K562 (cell line): ENCODE data around the gene CRIM1. TPM values are rescaled to one million over a fixed set of nuclear protein-coding genes. Genes with fewer than 3 reads are reported as not detected.

Experiments used
- ATF6 ChIP-seq: sonication (generic); formaldehyde crosslinking; IDR thresholded peaks from 2 replicates; pipeline ENCODE4 v1.4.0; 2020; ENCODE audit warnings: mild to moderate bottlenecking, missing genetic modification reagents
- CAMTA2 ChIP-seq: fragments of 250-450 bp; sonication (Bioruptor Pico); conservative IDR thresholded peaks from 2 replicates; pipeline ENCODE4 v1.5.1; 2022
- CTBP1 ChIP-seq: fragments of 450-650 bp; IDR thresholded peaks from 2 replicates; pipeline ENCODE4 v1.6.1; 2016; ENCODE audit warnings: borderline replicate concordance
- DEAF1 ChIP-seq: fragments of 450-650 bp; formaldehyde crosslinking; IDR thresholded peaks from 2 replicates; pipeline ENCODE4 v1.4.0; 2020; ENCODE audit warnings: mild to moderate bottlenecking, moderate library complexity
- DIDO1 ChIP-seq: fragments of 450-650 bp; IDR thresholded peaks from 2 replicates; pipeline ENCODE4 v1.6.1; 2016; ENCODE audit warnings: low read depth, missing biosample characterization, missing genetic modification characterization
- E2F3 ChIP-seq: fragments of 250-450 bp; sonication (Bioruptor Pico); IDR thresholded peaks from 2 replicates; pipeline ENCODE4 v1.4.0; 2020; ENCODE audit warnings: mild to moderate bottlenecking
- FOXM1 ChIP-seq, 2 experiments: fragments of 450-650 bp in 1 of 2; sonication (generic) in 1 of 2; formaldehyde crosslinking in 1 of 2; IDR thresholded peaks; 2 replicates each; pipeline versions ENCODE4 v1.6.1 to v1.9.0; 2017 to 2022; ENCODE audit warnings: low read depth in 2 of 2, mild to moderate bottlenecking in 2 of 2, missing genetic modification reagents in 1 of 2, moderate library complexity in 1 of 2
- HDAC6 ChIP-seq: IDR thresholded peaks from 2 replicates; pipeline ENCODE4 v1.6.1; 2012; ENCODE audit warnings: low read depth, mild to moderate bottlenecking, control low read depth, inconsistent platforms, low read length, moderate library complexity
- KDM1A ChIP-seq, 2 experiments: fragments of 450-650 bp; IDR thresholded peaks; 2 replicates each; pipeline ENCODE4 v1.6.1; 2016; ENCODE audit warnings: mild to moderate bottlenecking in 2 of 2
- MTA2 ChIP-seq: fragments of 450-650 bp; IDR thresholded peaks from 2 replicates; pipeline ENCODE4 v1.6.1; 2016; ENCODE audit warnings: low read depth
- NBN ChIP-seq: fragments of 450-650 bp; IDR thresholded peaks from 2 replicates; pipeline ENCODE4 v1.6.1; 2016; ENCODE audit warnings: low read depth, mild to moderate bottlenecking
- NCOR1 ChIP-seq: fragments of 450-650 bp; IDR thresholded peaks from 2 replicates; pipeline ENCODE4 v1.6.1; 2016; ENCODE audit warnings: mild to moderate bottlenecking, moderate library complexity
- POLR2AphosphoS5 ChIP-seq: IDR thresholded peaks from 2 replicates; pipeline ENCODE4 v1.6.1; 2011; ENCODE audit warnings: mild to moderate bottlenecking, low read depth, low read length, moderate library complexity; ENCODE audit not compliant: control insufficient read depth, insufficient read depth
- SMAD4 ChIP-seq: fragments of 250-450 bp; sonication (Bioruptor Pico); conservative IDR thresholded peaks from 2 replicates; pipeline ENCODE4 v1.8.0; 2021; ENCODE audit warnings: inconsistent platforms, mild to moderate bottlenecking, moderate library complexity
- SMARCE1 ChIP-seq: fragments of 450-650 bp; IDR thresholded peaks from 2 replicates; pipeline ENCODE4 v1.7.1; 2016; ENCODE audit warnings: mild to moderate bottlenecking
- SNRNP70 ChIP-seq: fragments of 200-400 bp; formaldehyde crosslinking; optimal IDR thresholded peaks from 2 replicates; pipeline ENCODE3; 2017; ENCODE audit warnings: low read depth, low read length
- TCF15 ChIP-seq: fragments of 250-450 bp; sonication (Bioruptor Pico); IDR thresholded peaks from 2 replicates; pipeline ENCODE4 v1.8.0; 2022; ENCODE audit warnings: moderate library complexity, mild to moderate bottlenecking, inconsistent platforms
- ZBTB1 ChIP-seq: sonication (generic); formaldehyde crosslinking; IDR thresholded peaks from 2 replicates; pipeline ENCODE4 v1.8.1; 2023; ENCODE audit warnings: missing genetic modification reagents, low read depth, mild to moderate bottlenecking, borderline replicate concordance
- ZNF175 ChIP-seq: fragments of 200-800 bp; sonication (Bioruptor generic); IDR thresholded peaks from 2 replicates; pipeline ENCODE4 v1.6.1; 2016; ENCODE audit warnings: low read depth, mild to moderate bottlenecking, missing genetic modification characterization, missing compliant biosample characterization
- ZNF197 ChIP-seq: fragments of 200-800 bp; sonication (Bioruptor generic); IDR thresholded peaks from 2 replicates; pipeline ENCODE4 v1.6.1; 2016; ENCODE audit warnings: low read depth, missing genetic modification characterization, missing compliant biosample characterization
- ZNF263 ChIP-seq: sonication (generic); formaldehyde crosslinking; IDR thresholded peaks from 2 replicates; pipeline ENCODE4 v1.8.0; 2022; ENCODE audit warnings: mild to moderate bottlenecking, missing genetic modification reagents, borderline replicate concordance
- ZNF3 ChIP-seq: fragments of 250-450 bp; sonication (Bioruptor Pico); IDR thresholded peaks from 2 replicates; pipeline ENCODE4 v1.5.0; 2021; ENCODE audit warnings: mild to moderate bottlenecking, moderate library complexity
- ZNF354B ChIP-seq: fragments of 250-450 bp; sonication (Bioruptor Pico); IDR thresholded peaks from 2 replicates; pipeline ENCODE4 v1.4.0; 2020
- polyA plus RNA-seq, 8 experiments: library from polyadenylated mRNA; depleted of rRNA in 4 of 8; stranded (reverse) in 5 of 8; unstranded in 3 of 8; fragments of >200 nt; fragmentation: Nextera tagmentation in 2 of 8; fragmentation: Illumina TruSeq in 1 of 8; extraction: Ambion mirVana in 2 of 8; extraction: Trizol in 1 of 8; gene quantifications; 2 replicates each; pipeline versions ENCODE4 v1.2.1 to v1.2.3, GENCODE V29; 2011 to 2014; ENCODE audit warnings: inconsistent platforms in 1 of 8, missing spikeins in 1 of 8
- total RNA-seq, 7 experiments: library from RNA; depleted of rRNA in 6 of 7; stranded (reverse); fragments of >200 nt in 6 of 7; fragmentation: Illumina TruSeq in 2 of 7; extraction: Trizol in 2 of 7; gene quantifications; 2 replicates each; pipeline versions ENCODE4 v1.2.1 to v1.2.3, GENCODE V29; 2011 to 2021; ENCODE audit warnings: low replicate concordance in 1 of 7
- TF ChIP-seq, protein P1 (sequence below): fragments of 250-450 bp; sonication (Bioruptor Pico); IDR thresholded peaks from 2 replicates; pipeline ENCODE4 v1.6.1; 2021; ENCODE audit warnings: mild to moderate bottlenecking

Gene CRIM1
- total and polyA plus RNA-seq, 9 of the 15 experiments (the other 6 are each of a cell fraction or from before 2014, with no cell fraction given) = 0.01 to 0.36 (median 0.06) TPM; not detected in 1

DNA sequence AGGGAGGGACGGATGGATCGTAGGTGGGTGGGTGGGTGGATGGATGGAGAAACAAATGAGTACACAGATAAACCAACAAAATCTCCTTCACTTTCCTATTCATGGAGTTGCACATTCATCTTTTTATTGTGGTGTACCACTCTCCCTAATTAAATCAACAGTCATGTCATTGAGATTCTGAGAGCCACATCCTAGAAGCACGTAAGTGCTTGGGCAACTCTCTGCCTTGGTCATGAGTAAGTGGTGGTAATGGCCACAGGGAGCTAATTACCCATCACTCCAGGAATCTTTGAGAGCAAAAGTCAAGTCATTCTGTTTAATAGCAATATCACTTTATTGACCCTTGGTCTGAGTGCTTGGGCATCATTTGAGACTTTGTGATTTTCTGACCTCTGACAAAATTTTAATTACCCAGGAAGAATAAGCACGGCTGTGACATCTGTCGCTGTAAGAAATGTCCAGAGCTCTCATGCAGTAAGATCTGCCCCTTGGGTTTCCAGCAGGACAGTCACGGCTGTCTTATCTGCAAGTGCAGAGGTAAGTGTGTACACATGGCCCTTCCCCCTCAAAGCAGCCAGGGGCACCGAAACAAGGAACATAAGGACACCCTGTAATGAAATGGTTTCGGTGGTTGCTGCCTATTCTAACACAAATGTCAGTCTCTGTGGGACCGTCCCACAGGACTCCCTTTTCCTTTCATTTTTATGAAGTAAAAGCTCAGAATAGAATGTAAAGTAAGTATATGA, 156.5 kb downstream of the CRIM1 start (continued):
- TF ChIP-seq NBN (peak; percentile 51; the same call in 1 of the 2 replicates), KDM1A (IDR thresholded peaks at IDR 0.05) (peak in 1 of 2 experiments; percentile 61; a peak in 2 of 4 replicates), SMARCE1 (peak; percentile 74; the same call in 1 of the 2 replicates), ZBTB1 (CRISPR knock-in tag) (no peak), FOXM1 (IDR thresholded peaks at IDR 0.05; ENCODE audit: low read depth) (0 out of 2 replicates have a peak, but pooled peaks have one; percentile 30), FOXM1 (CRISPR knock-in tag; IDR thresholded peaks at IDR 0.05; ENCODE audit: low read depth) (no peak), ZNF197 (CRISPR knock-in tag) (no peak), DEAF1 (CRISPR knock-in tag) (no peak), CAMTA2 (CRISPR knock-in tag) (no peak), SNRNP70 (no peak), NCOR1 (peak; percentile 76), ZNF3 (CRISPR knock-in tag) (no peak), DIDO1 (tag) (0 out of 2 replicates have a peak, but pooled peaks have one; percentile 32), MTA2 (peak; percentile 75), ZNF263 (CRISPR knock-in tag) (no peak), CTBP1 (peak; percentile 58; the same call in 1 of the 2 replicates), ZNF175 (CRISPR knock-in tag) (no peak), SMAD4 (CRISPR knock-in tag) (peak; percentile 43; the same call in 1 of the 2 replicates), HDAC6 (no peak), TCF15 (no peak), POLR2AphosphoS5 (peak; percentile 56; the same call in 1 of the 2 replicates), ZNF354B (CRISPR knock-in tag) (no peak), ATF6 (CRISPR knock-in tag) (no peak), E2F3 (CRISPR knock-in tag) (no peak)
- TF ChIP-seq, protein P1, sequence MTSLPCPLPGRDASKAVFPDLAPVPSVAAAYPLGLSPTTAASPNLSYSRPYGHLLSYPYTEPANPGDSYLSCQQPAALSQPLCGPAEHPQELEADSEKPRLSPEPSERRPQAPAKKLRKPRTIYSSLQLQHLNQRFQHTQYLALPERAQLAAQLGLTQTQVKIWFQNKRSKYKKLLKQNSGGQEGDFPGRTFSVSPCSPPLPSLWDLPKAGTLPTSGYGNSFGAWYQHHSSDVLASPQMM (CRISPR knock-in tag) = no peak
